ENCODE measurements around the gene MXD3.
"Not testable (repeated sequence)": the region's sequence is repeated elsewhere in the genome, so short reads cannot be mapped to it uniquely, and the experiment has no call there.

The MXD3 gene

DNA sequence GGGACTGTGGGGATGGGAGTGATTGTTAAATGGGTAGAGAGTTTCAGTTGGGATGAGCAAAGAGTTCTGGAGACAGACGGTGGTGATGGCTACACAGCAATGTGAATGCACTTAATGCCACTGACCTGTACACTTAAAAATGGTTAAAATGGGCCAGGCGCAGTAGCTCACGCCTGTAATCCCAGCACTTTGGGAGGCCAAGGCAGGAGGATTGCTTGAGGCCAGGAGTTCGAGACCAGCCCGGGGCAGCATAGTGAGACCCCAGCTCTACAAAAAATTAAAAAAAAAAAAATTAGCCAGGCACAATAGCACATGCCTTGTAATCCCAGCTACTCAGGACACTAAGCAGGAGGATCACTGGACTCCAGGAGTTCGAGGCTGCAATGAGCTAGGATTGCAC, 32.1 kb upstream of the MXD3 start:
- no peak for DNase-seq (ENCODE audit: low read depth in 2 of 2)

- not testable (repeated sequence) for DNase-seq (ENCODE audit: low read depth in 2 of 2)
These were observed 31.3 kb upstream of the MXD3 start for GRCh38 chr5:177343000-177343399.

DNA sequence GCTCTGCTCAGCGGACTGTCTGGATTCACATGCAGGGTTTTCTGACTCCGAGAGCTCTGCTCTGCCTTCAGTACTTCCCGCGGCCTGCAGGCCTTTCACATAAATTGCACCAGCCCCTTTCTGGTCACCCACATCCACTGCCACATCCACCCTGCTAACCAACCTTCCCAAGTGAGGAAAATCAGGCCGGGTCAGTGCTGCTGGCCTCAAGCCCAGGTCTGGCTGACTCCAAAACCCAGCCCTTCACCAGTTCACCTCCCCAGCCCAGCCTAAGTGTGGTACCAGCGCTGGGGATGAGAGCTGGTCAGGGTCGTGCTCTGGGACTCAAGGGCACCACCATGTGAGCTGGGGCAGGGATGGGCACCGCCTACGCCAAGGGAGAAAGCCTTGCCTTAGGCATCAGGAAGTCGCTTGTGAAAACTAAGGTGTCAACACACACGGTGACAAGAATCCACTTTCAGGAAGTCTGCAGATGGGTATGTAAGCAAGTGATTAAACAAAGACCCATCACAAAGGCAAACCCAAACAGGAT, 27.5 kb upstream of the MXD3 start:
- DNase-seq (ENCODE audit: low read depth in 2 of 2) = no peak

GRCh38 chr5:177338251-177339106, 26.8 kb upstream of the MXD3 start:
- no peak for DNase-seq (ENCODE audit: low read depth in 2 of 2)

DNA sequence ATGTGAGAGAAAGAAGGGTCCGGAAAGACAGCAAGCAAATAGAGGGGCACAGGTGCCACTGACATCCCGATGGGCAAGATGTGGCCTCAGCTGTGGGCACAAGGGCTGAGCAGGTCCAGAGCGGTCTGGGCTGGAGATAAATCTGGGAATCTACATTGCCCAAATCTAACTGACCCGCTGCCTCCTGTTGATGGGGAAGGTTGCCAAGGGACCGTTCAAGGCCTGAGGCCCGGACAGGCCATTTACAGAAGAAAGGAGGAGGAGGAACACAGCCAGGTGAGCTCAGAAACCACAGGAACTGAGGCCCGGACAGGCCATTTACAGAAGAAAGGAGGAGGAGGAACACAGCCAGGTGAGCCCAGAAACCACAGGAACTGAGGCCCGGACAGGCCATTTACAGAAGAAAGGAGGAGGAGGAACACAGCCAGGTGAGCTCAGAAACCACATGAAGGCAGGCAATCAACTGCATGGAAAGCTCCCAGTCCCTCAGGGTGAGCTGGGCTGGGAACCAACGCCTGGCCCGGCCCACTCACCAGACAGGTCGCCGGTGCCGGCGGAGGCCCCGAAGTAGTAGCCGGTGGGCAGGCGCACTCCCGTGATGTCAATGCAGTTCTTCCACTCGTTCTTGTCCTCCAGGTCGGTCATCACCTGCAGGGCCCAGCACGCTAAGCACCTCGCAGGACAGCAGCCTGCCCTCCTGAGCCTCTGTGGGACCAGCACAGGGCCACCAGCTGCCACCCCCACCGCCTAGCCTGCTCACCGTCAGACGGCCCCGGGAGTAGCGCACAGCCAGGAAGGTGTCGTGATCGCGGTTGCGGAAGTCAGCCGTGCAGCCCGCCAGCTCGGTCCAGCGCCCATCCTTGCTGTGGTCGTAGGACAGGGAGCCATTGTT, 25.2 kb upstream of the MXD3 start:
- DNase-seq (ENCODE audit: low read depth in 2 of 2) = no peak

GRCh38 chr5:177336112-177336511, 24.4 kb upstream of the MXD3 start:
- no peak for DNase-seq (ENCODE audit: low read depth in 2 of 2)

DNA sequence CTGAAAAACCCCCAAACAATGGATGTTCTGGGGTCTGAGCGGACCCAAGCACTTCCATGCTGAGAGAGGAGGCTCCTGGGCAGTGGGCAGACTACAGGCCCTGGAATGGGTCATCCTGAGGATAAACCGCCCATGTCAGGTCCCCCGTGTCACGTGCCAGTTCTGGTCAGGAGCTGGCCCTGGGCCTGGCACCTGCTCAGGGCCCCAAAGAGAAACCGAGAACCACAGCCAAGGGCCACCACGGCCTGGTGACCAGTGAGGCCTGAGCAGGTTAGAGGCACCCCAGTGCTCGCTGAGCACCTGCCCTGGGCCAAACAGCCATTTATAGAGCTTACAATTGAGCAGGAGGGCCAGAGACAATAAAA, 24.0 kb upstream of the MXD3 start:
- no peak for DNase-seq (ENCODE audit: low read depth in 2 of 2)

DNA sequence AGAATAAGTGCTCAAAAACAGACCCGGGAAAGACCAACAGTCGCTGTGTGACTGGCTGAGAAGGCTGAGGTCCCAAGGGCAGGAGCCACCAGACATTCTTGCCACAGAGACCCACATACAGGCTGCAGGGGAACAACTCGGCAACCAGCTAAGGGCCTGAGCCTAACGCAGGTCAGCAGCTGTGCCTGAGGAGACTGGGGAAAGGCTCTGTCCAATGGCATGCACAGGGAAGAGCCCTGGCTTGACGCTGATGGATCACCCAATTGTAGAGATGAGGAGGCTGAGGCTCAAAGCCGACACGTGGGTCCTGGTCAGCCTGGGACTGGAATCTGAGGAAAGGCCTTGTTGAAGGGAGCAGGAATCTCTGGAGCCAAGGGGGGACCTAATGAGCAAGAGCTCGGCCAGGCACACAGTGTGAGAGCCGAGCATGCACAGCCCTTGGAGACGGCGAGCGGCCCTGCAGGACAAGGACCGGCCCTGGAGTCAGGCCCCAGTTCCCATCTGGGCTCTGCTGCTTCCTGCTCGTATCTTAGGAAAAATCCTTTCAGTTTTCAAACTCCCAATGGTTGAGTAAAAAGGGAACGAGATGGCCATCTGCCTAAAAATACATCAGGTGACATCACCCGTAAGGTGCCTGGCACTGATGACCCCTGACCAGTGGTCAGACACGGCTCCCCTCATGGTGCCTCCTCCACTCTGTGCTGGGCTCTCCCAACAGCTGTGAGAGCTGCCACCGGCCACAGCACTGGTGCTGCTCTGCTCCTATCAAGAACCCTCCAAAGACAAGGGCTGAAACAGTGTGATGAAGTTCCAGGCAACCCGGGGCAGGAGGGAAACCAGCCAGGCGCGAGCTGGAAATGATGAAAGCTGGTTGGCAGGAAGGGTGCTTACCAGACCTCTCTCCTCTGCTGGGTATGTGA, 23.3 kb upstream of the MXD3 start:
- DNase-seq (ENCODE audit: low read depth in 2 of 2) = no peak

- no peak for DNase-seq (ENCODE audit: low read depth in 2 of 2)
These were observed 22.5 kb upstream of the MXD3 start for GRCh38 chr5:177334155-177334551.

DNA sequence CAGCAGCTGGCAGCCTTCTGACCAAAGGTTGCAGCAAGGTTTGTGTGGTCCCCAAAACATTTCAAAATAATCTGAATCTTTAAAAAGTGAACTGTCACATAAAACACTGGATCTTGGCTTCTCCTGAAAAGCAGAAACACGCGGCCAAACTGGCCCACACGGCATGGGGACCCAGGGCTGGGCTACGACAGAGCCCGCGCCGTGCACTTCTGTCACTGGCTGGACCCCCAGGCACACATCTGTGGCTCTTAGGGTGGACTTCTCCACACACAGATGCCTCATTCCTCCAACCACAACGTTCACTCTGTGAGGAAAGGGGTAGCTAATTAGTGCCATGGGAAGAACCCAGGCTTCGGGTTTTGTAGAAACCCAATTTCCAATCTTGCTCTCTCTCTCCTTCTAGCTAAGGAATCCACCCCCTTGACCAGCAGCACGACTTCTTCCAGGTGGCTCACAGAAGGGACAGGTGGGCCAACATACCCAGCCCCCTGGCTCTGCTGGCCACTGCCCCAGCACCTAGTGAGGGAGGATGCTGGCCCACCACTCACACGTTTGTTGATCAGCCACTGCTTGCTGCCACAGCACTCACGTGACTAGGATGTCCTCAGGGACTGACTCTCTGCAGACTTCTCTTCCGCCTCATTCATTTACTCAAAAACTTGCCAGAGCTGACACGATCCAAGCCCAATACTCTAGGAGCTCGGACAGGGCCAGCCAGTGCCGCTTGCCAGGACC, 21.9 kb upstream of the MXD3 start:
- DNase-seq (ENCODE audit: low read depth in 2 of 2) = no peak

- DNase-seq (ENCODE audit: low read depth in 2 of 2) = no peak
These were observed 21.2 kb upstream of the MXD3 start for GRCh38 chr5:177332896-177333260.

DNA sequence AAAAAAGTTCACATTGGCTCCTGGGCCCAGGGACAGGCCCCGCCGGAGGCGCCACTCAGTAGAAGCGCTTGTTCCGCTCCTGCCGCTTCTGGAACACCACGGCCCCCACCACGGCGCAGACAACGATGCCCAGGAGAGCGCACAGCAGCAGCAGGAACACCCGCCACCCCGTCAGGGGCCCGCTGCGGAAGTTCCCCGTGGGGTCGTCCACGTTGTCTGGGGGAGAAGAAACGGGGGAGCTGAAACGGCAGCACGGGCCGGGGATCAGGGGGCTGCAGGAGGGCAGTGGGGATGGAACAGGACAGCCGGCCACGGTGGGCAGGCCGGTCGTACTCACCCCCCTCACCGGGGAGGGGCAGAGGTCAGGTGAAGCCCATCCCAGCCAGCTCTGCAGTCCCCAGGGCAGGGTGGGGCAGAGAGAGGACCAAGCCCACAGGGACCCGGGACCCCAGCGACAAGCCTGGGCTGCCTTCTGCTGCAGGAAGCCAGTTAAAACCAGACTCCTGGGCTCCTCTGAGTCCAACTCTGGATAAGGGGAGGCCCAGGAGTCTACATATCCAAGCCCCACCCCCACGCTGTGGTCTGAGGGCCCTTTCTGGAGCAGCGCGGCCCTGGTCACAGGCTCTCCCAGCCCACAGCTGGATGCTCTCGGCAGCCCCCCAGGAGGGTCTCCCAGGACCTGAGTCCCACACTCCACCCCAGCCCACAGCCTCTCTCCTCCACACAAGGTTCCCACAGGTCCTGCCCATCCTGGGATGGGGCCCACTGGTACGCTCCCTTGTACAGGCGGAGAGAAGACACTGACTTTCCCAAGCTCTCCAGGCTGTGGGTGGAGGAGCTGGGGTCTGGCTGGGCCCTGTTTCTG, 20.6 kb upstream of the MXD3 start:
- no peak for DNase-seq (ENCODE audit: low read depth in 2 of 2)

DNA sequence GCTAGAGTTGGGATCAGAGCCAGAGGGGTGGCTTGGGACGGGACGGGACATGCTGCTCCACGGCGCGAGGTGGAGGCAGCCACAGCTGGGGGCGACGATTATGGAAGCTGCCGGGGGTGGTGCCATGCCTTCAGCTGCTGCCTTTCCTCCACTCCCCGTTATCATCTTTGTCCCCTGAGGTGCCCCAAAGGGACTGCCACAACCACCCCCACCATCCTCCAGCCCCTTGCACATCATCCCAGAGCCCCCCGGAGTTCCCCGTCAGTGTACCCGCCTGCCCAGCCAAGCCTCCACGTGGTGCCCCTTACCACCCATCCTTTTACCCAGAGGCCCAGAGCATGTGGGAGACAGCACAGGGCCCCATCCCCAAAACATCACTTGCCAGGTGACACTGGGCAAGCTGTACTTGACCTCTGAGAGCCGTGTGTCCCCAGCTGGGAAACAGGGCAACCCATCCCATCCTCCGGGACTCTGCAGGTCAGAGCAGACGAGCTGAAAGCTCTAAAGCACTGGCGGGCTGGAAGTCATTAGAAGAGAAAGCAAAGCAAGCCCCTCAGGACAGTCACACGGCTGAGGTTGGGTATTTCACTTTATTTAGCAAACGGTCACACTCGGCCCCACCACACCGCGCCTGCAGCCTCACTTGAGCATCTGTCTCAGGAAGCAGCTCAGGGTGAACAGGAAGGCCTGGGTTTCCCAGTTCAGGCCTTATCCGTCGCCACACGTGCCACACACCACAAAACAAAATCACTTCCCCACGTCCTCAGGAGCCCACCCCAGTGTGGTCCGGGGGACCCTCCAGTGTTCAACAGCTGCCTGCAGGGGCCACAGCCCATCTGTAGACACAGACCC, 19.5 kb upstream of the MXD3 start:
- no peak for DNase-seq (ENCODE audit: low read depth in 2 of 2)

GRCh38 chr5:177329883-177330282, 18.2 kb upstream of the MXD3 start:
- DNase-seq (ENCODE audit: low read depth in 2 of 2) = no peak

GRCh38 chr5:177328545-177329231, 17.0 kb upstream of the MXD3 start:
- DNase-seq (ENCODE audit: low read depth in 2 of 2) = no peak

DNA sequence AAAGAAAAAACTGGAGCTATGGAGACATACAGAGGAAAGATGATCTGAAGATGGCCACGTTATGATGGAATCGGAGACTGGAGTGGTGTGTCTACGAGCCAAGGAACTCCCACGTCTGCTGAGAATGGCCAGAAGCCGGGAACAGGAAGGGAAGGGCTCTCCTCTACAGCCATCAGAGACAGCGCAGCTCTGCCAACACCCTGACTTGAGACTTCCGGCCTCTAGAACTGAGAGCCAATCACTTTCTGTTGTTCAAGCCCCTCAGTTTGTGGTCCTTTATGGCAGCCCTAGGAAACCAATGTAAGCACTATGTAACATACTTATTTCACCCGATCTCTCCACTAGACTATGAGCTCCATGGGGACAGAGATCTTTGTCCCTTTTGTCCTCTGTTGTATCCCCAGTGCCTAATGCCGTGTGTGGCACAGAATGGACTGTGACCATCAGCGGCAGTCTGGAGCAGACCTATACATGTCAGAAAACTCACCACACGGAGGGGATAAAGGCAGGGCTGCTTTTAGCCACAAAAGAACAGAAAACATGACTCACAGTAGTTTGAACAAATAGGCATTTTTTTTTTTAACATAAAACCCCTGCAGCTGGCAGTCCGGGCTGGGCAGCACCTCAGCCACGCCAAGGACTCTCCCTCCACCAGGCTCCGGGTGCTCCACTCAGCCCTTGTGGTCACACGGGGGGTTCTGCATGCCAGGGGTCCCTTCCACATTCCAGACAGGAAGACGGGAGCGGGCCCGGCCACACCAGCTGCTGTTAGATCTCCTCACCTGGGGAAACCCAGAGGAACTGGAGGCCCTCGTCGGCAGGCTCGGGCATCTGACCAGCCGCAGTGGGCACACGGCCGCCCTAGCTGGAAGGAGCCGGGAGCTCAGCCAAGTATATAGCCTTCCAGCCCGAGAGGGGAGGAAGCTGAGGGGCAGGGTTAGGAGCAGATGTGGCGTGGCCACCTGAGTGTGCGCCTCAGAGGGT, 16.1 kb upstream of the MXD3 start:
- DNase-seq (ENCODE audit: low read depth in 2 of 2) = no peak

- no peak for DNase-seq (ENCODE audit: low read depth in 2 of 2)
These were observed 14.2 kb upstream of the MXD3 start for GRCh38 chr5:177325868-177326381.
